B cell (primary cell): Measurements from ENCODE around the gene KCND2. TPM values are rescaled to one million over a fixed set of nuclear protein-coding genes. Genes with fewer than 3 reads are reported as not detected.

ENCODE experiments used
- ATAC-seq: fragments of 200-7000 bp; cut with Tn5 transposase; one replicate; pipeline ENCODE4 v1.10.0; 2021; ENCODE audit warnings: low read depth, mild to moderate bottlenecking, moderate number of reproducible peaks, moderate library complexity
- CTCF ChIA-PET: fragments of 350-600 bp; sonication (Branson Sonifier 250); formaldehyde crosslinking; loops from one replicate; lab custom pipeline; 2021; ENCODE audit warnings: antibody characterized with exemption, inconsistent platforms; lab: Charles Lee
- POLR2A ChIA-PET: fragments of 350-600 bp; sonication (Branson Sonifier 250); formaldehyde crosslinking; loops from one replicate; lab custom pipeline; 2021; ENCODE audit warnings: antibody characterized with exemption; lab: Charles Lee
- DNase-seq: peaks from one replicate; pipeline ENCODE4 v3.0.0; 2013
- H2AFZ ChIP-seq: 2 replicates; pipeline ENCODE4 v1.6.1; 2012; ENCODE audit warnings: mild to moderate bottlenecking, low read depth, low read length; ENCODE audit not compliant: insufficient read depth, poor library complexity, severe bottlenecking
- H3K27ac ChIP-seq, 2 donors: 1 replicate in 1 of 2; 2 replicates in 1 of 2; pipeline ENCODE4 v1.5.1; 2012 to 2013; ENCODE audit warnings: low read length in 2 of 2, mild to moderate bottlenecking in 2 of 2, moderate library complexity in 1 of 2
- H3K27me3 ChIP-seq, 4 experiments: fragments of 200-600 bp in 1 of 4; sonication (generic) in 1 of 4; replicated peaks in 1 of 4; 1 replicate in 2 of 4; 2 replicates in 2 of 4; pipeline versions ENCODE4 v1.6.1 to v1.7.0; 2013 to 2016; ENCODE audit warnings: low read length in 3 of 4, mild to moderate bottlenecking in 2 of 4, mixed read lengths in 1 of 4, moderate library complexity in 1 of 4; ENCODE audit not compliant: insufficient read depth in 4 of 4, control insufficient read depth in 3 of 4; ENCODE audit errors: control extremely low read depth in 1 of 4
- H3K36me3 ChIP-seq, 2 experiments: replicated peaks in 1 of 2; 1 replicate in 1 of 2; 2 replicates in 1 of 2; pipeline versions ENCODE4 v1.6.1 to v1.7.1; 2013; ENCODE audit warnings: low read length in 1 of 2; ENCODE audit not compliant: insufficient read depth in 2 of 2, control insufficient read depth in 1 of 2; ENCODE audit errors: control extremely low read depth in 1 of 2, extremely low read depth in 1 of 2
- H3K4me1 ChIP-seq, 2 donors: fragments of 200-600 bp in 1 of 2; sonication (generic) in 1 of 2; 1 replicate in 1 of 2; 2 replicates in 1 of 2; pipeline versions ENCODE4 v1.5.1 to v1.6.1; 2013 to 2017; ENCODE audit warnings: low read length in 2 of 2; ENCODE audit not compliant: control insufficient read depth in 2 of 2, insufficient read depth in 2 of 2
- H3K4me2 ChIP-seq: replicated peaks from 2 replicates; pipeline ENCODE3; 2012; ENCODE audit warnings: mild to moderate bottlenecking, low read depth, low read length; ENCODE audit not compliant: poor library complexity, severe bottlenecking
- H3K4me3 ChIP-seq, 5 experiments: fragments of 200-600 bp in 1 of 5; sonication (generic) in 1 of 5; 1 replicate in 3 of 5; 2 replicates in 2 of 5; pipeline versions ENCODE4 v1.5.1 to v1.7.0; 2011 to 2016; ENCODE audit warnings: low read length in 4 of 5, mild to moderate bottlenecking in 4 of 5, low read depth in 2 of 5, control low read depth in 1 of 5, moderate library complexity in 1 of 5; ENCODE audit not compliant: insufficient read depth in 1 of 5; ENCODE audit errors: control extremely low read depth in 1 of 5, extremely low read depth in 1 of 5
- H3K79me2 ChIP-seq: fragments of 200-600 bp; sonication (generic); one replicate; pipeline ENCODE4 v1.6.0; 2016; ENCODE audit warnings: low read length; ENCODE audit not compliant: control insufficient read depth, insufficient read depth
- H3K9ac ChIP-seq: fragments of 200-600 bp; sonication (generic); 2 replicates; pipeline ENCODE4 v1.6.1; 2017; ENCODE audit warnings: mild to moderate bottlenecking, low read length, moderate library complexity
- H3K9me3 ChIP-seq, 3 donors: one replicate each; pipeline versions ENCODE4 v1.6.1 to v1.7.1; 2013; ENCODE audit warnings: low read length in 2 of 3; ENCODE audit not compliant: control insufficient read depth in 2 of 3, insufficient read depth in 1 of 3; ENCODE audit errors: control extremely low read depth in 1 of 3
- H4K20me1 ChIP-seq: 2 replicates; pipeline ENCODE4 v1.6.0; 2012; ENCODE audit warnings: mild to moderate bottlenecking, low read length; ENCODE audit not compliant: insufficient read depth, control insufficient read depth, poor library complexity, severe bottlenecking
- H3K27ac Mint-ChIP-seq: one replicate; pipeline ENCODE4 v1.8.0; 2021; ENCODE audit warnings: mixed read lengths
- H3K27me3 Mint-ChIP-seq: one replicate; pipeline ENCODE4 v1.8.0; 2021; ENCODE audit warnings: mixed read lengths
- H3K4me1 Mint-ChIP-seq: one replicate; pipeline ENCODE4 v1.8.0; 2021; ENCODE audit warnings: mixed read lengths
- H3K4me3 Mint-ChIP-seq: one replicate; pipeline ENCODE4 v1.8.0; 2021; ENCODE audit warnings: mixed read lengths
- H3K9me3 Mint-ChIP-seq: one replicate; pipeline ENCODE4 v1.8.0; 2022; ENCODE audit warnings: mixed read lengths; ENCODE audit not compliant: insufficient read depth
- CTCF ChIP-seq: fragments of 200-600 bp; IDR thresholded peaks from one replicate; pipeline ENCODE4 v1.8.0; 2022; ENCODE audit warnings: antibody characterized with exemption, mild to moderate bottlenecking
- EZH2 ChIP-seq: IDR thresholded peaks from 2 replicates; pipeline ENCODE4 v1.6.1; 2012; ENCODE audit warnings: borderline replicate concordance, low read depth, mild to moderate bottlenecking, moderate library complexity, low read length; ENCODE audit not compliant: insufficient read depth, poor library complexity, severe bottlenecking
- WGBS: methylation state at CpG from one replicate; pipeline ENCODE4 v1.1.5; 2013; ENCODE audit warnings: missing lambda C conversion rate; ENCODE audit not compliant: insufficient coverage; 5-methylcytosine and 5-hydroxymethylcytosine counted together
- intact Hi-C: fragments of 100-400 bp; cut with micrococcal nuclease; formaldehyde crosslinking; loops from one replicate; pipeline ENCODE4 v1.10.0; 2022
- polyA plus RNA-seq: library from polyadenylated mRNA; depleted of rRNA; stranded (reverse); fragments of >200 nt; gene quantifications from 2 replicates; pipeline ENCODE4 v1.2.3, GENCODE V29; 2012
- total RNA-seq, 2 donors: library from RNA; stranded (reverse); fragments of 120-200 nt in 1 of 2; gene quantifications; 1 replicate in 1 of 2; 2 replicates in 1 of 2; pipeline versions ENCODE4 v1.2.3 to v1.2.4, GENCODE V29; 2013 to 2022

Gene KCND2
- total and polyA plus RNA-seq, 2 donors (not counting 1 experiment from before 2014, with no cell fraction given): not detected

- ChIA-PET CTCF (interaction anchor here (1.0 kb wide), 1 partner anchor 22 kb away, joined by 3 read pairs; no protein-coding TSS in a partner anchor), POLR2A (no interaction called here)
- H3K9me3 ChIP-seq: no peaks in the 10 kb centered on the region
- H3K4me3 Mint-ChIP-seq: no peak overlapping the region
- no peak overlapping the region for H3K4me2 ChIP-seq
- H4K20me1 ChIP-seq: no peaks in the 10 kb centered on the region
- no peak overlapping the region for H2AFZ ChIP-seq
- no peak for TF ChIP-seq CTCF
- H3K36me3 ChIP-seq: no peaks in the 10 kb centered on the region
- H3K27me3 ChIP-seq: no peaks in the 10 kb centered on the region
- intact Hi-C loops: no loop called here
- H3K4me3 ChIP-seq: no peak overlapping the region
- H3K27ac Mint-ChIP-seq: no peak overlapping the region
- H3K9me3 Mint-ChIP-seq: no peaks in the 10 kb centered on the region
- H3K9ac ChIP-seq: no peak overlapping the region
- WGBS: no CpG with 5 or more reads among the region's 1 CpG
- H3K27me3 Mint-ChIP-seq: no peaks in the 10 kb centered on the region
- no peak overlapping the region for H3K27ac ChIP-seq
- H3K79me2 ChIP-seq: no peaks in the 10 kb centered on the region
- no peaks in the 10 kb centered on the region for H3K4me1 ChIP-seq
- ATAC-seq (no peak), DNase-seq (no peak)
- H3K4me1 Mint-ChIP-seq: no peaks in the 10 kb centered on the region
Observed at GRCh38 chr7:120729245-120729644, 456.3 kb downstream of the KCND2 start.

DNA sequence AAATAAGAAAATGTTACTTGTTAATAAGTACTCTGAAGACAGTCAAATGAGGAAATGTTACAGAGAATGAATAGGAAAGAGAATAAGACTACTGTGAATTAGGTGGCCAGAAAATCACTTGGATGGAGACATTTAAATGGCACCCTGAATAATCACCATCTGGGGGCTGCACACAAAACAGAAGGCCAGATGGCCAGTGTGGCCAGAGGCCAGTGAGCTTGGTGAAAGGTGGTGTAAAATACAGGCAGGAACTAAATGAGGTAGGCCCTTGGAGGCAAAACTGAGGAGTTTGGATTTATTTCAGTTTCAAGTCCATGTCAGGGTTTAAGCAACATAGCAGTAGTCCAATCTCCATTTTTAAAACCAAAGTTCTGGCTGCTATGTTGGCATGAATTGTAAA is 458.3 kb downstream of the KCND2 start:
- no peak overlapping the region for H3K9ac ChIP-seq
- Mint-ChIP-seq H3K27ac (no peak overlapping the region), H3K4me3 (no peak overlapping the region), H3K27me3 (no peaks in the 10 kb centered on the region), H3K4me1 (no peaks in the 10 kb centered on the region), H3K9me3 (no peaks in the 10 kb centered on the region)
- no peak for TF ChIP-seq EZH2
- H3K27ac ChIP-seq: no peak overlapping the region
- no peak for ATAC-seq
- no peaks in the 10 kb centered on the region for H3K9me3 ChIP-seq
- H3K36me3 ChIP-seq: no peaks in the 10 kb centered on the region
- no peaks in the 10 kb centered on the region for H3K79me2 ChIP-seq
- H3K4me3 ChIP-seq: no peak overlapping the region
- H3K27me3 ChIP-seq: no peaks in the 10 kb centered on the region
- intact Hi-C loops: no loop called here
- POLR2A ChIA-PET: no interaction called here
- no peaks in the 10 kb centered on the region for H3K4me1 ChIP-seq
- CTCF ChIA-PET: no interaction called here
- no peak overlapping the region for H2AFZ ChIP-seq
- no peaks in the 10 kb centered on the region for H4K20me1 ChIP-seq
- DNase-seq: no peak
- no peak overlapping the region for H3K4me2 ChIP-seq
